ENCODE measurements around the gene RUNX1.
A peak's percentile ranks its signal among the peaks of the same experiment; 100 is the strongest.

RUNX1 gene

DNA sequence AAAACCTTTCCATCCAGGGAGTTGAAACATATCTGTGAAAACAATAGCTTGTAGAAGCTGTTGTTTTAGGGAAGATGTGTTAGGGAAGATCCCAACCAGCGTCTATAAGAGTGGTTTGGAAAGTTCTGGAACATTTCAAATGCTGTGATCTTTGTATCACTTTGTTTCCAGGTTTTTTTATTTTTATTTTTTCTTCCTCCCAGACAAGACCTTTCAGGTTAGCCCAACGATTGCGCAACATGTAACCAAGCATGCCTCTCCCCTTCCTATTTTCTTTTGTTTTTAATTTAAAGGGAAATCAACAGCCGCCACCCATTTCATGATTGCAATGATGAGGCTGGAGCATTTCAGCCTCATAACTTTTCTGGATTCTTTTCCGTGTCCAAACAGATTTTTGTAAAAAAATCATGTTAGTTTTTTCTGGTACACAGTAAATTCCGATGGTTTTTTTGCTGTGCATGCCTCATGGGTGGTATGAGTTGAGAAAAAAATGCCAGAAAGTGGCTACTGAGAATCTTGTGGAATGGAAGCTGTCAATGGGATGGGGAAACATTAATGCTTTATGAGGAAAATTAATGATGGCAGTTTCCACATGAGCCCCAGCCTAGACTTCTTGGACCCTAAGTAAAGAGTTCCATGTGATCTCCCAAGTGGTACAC lies 109.3 kb downstream of the RUNX1 start:
- DNase-seq = no peak

GRCh38 chr21:34938089-34938764 lies 110.9 kb downstream of the RUNX1 start:
- no peak for DNase-seq

DNA sequence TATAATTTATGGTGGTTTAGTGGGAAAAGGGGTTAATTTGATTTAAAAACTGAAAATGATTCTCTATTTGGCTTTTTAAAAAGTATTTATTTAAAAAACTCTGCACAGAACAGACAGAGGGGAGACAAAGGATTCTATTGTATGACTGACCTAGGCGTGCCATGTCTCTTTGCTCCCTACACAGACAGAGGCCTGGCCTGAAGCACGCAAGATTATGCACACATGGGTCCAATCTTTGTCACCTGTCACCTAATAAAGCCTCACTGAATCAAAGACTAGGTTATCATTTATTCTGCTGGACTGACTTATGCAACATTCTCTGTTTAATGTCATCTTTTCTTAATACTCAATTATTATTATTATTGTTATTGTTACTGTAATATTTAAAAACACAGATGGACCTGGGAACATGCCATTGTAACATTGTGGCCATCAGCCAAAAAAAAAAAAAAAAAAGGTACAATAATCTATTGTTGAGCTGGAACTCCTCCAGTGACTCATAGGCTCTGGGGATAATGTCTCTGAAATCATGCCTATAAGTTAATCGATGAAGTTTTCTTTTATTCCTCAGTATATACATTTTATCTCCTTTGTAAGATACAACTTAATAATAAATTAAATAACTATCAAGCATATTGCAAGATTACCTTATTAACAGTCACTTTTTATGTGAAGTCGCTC lies 112.1 kb downstream of the RUNX1 start:
- no peak for DNase-seq

- no peak for DNase-seq
Measured at GRCh38 chr21:34936371-34936789, 112.7 kb downstream of the RUNX1 start.

- DNase-seq = no peak
Measured at GRCh38 chr21:34935898-34936297, 113.2 kb downstream of the RUNX1 start.

- no peak for DNase-seq
Measured at GRCh38 chr21:34935452-34935851, 113.7 kb downstream of the RUNX1 start.

- DNase-seq = no peak
Measured at GRCh38 chr21:34934350-34934749, 114.8 kb downstream of the RUNX1 start.

GRCh38 chr21:34933609-34934335 lies 115.3 kb downstream of the RUNX1 start:
- DNase-seq = peak in 1 of 2 experiments; percentile 49

- DNase-seq = no peak
Measured at GRCh38 chr21:34932233-34932632, 116.9 kb downstream of the RUNX1 start.

- no peak for DNase-seq
Measured at GRCh38 chr21:34930971-34931370, 118.1 kb downstream of the RUNX1 start.

DNA sequence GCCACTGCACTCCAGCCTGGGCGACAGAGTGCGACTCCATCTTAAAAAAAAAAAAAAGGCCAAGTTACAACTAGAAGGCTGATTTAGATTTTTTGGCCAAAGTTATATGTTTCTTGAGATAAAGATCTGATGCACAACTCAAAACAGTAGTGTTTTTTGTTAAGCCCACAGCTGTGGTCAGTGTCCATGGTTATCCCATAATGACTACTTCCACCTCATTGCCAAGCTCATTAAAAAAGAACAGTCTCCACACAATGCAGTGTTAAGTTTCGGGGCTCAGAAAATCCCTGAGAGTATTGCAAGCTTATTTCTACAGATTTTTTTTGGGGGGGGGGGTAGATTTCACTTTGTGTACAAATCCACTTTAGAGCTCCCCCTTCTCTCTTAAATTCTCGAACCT lies 120.5 kb downstream of the RUNX1 start:
- DNase-seq = no peak

- DNase-seq = no peak
Measured at GRCh38 chr21:34927992-34928391, 121.1 kb downstream of the RUNX1 start.

- DNase-seq = no peak
Measured at GRCh38 chr21:34926803-34927467, 122.2 kb downstream of the RUNX1 start.

DNA sequence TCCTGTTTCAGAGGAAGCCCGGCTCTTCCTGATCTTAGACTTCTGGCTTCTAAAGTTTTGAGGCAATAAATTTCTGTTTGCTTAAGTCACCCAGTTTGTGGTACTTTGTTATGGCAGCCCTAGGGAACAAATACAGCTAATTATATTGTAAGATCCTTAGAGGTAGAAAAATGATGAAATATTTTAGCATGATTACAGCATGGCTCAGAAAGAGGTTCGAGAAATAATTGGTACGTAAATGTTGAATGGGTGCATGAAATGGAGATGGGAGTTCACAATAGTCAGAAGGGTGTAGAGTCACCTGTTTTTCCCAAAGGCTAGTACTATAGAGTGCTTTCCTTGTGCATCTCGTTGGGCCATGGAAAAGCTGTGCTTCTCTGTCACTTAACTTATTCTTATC lies 123.5 kb downstream of the RUNX1 start:
- no peak for DNase-seq

DNA sequence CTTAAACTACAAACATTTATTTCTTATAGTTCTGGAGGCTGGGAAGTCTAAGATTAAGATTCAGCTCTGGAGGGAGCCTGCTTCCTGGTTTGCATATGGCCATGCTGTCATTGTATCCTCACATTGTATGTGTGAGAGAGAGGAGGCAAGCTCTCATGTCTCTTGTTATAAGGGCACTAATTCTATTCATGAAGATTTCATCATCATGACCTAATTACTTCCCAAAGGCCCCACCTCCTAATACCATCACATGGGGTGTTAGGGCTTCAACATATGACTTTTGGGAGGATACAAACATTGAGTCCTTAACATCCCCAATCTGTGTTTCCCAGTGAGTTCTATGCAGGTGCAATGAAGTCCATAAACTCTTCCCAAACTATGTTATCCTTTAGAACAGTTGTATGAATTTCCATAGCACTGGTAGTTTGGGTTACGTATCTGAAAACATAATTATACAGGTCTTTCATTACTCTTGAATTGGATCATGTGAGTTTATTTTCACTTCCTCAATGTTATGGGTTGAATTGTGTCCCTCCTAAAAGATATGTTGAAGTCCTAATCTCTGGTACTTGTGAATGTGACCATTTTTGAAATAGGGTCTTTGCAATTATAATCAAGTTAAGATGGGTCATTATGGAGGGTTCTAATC lies 124.2 kb downstream of the RUNX1 start:
- DNase-seq = no peak

DNA sequence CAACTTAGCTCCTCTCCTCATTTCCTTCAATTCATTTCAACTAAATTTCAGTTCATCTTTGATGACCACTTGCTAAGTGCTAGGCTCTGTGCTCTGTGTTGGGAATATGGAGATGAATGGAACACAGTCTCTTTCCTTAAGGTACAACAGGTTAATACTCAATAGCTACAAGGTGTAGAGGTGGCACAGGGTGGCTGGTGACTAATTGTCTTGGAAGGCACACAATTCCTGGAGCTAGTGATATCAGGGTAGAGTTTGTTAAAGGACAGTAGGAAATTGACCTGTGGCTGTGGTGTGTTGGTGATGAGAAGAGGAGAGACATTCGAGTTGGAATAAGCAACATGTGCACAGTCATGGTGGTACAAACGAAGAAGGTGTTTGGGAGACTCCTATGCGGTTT lies 124.9 kb downstream of the RUNX1 start:
- DNase-seq = no peak

DNA sequence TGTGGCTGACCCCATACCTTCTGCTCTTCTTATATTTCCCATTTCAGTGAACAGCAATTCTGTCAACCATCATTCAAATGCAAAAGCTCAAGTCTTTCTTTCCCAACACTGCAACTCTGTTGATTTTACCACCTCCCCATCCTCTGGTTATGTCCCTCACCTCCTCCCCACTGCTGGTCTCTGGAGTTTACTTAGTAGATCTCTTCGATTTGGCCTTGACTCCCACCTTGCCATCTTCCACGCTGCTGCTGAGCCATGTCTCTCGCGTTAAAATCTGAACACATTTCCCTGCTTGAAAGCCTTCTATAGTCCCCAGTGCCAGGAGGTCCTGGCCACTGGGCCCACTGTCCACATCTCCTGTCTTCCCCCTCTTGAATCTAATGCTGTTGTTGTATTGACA lies 125.5 kb downstream of the RUNX1 start:
- DNase-seq = no peak

- DNase-seq = no peak
Measured at GRCh38 chr21:34923202-34923601, 125.9 kb downstream of the RUNX1 start.

GRCh38 chr21:34922479-34922878 lies 126.6 kb downstream of the RUNX1 start:
- DNase-seq = no peak

DNA sequence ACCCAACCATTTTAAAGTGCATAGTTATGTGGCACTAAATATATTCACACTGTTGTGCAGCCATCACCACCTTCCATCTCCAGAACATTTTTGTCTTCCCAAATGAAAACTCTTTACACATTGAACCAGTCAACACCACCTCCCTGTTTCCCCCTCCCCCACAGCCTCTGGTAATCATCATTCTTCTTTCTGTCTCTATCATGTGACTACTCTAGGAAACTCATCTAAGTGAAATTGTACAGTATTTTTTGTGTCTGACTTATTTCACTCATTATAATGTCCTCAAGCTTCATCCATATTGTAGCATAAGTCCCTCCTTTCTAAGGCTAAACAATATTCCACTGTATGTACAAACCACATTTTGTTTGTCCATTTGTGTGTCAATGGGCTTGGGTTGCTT lies 128.0 kb downstream of the RUNX1 start:
- no peak for DNase-seq

DNA sequence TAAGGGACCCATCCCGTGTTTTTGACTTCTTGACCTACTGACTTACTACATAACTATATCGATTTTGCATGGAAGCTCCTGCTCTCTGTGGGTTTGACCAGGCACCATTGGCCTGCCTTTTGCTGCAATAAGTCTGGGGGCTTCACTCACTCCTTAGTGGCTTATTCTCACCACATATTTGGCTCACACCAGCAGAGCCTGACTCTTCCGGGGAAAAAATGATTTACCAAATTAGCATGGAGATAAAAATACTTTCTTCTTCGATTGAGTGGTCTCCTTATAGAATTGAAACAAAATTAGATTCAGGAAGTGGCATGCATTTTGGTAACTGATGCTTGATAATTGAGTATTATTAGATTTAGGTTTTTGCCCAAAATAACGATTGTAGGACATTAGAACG lies 129.7 kb downstream of the RUNX1 start:
- no peak for DNase-seq

GRCh38 chr21:34916446-34916845 lies 132.7 kb downstream of the RUNX1 start:
- DNase-seq = no peak

Measured in stimulated activated CD4-positive, alpha-beta T cell treated with anti-CD3 and anti-CD28 coated beads, Interleukin-4, amount 100 ng/mL, for 4 hours (primary cell).